HG03521 (cell line): ENCODE results near the gene MRTFA.
"Not testable (repeated sequence)": the region's sequence is repeated elsewhere in the genome, so short reads cannot be mapped to it uniquely, and the experiment has no call there.

Experiments used
- ATAC-seq: cut with Tn5 transposase; IDR thresholded peaks from one replicate; pipeline ENCODE4 v1.9.1; 2021; ENCODE audit warnings: mild to moderate bottlenecking, moderate library complexity; ENCODE audit not compliant: unreplicated experiment

Gene MRTFA

DNA sequence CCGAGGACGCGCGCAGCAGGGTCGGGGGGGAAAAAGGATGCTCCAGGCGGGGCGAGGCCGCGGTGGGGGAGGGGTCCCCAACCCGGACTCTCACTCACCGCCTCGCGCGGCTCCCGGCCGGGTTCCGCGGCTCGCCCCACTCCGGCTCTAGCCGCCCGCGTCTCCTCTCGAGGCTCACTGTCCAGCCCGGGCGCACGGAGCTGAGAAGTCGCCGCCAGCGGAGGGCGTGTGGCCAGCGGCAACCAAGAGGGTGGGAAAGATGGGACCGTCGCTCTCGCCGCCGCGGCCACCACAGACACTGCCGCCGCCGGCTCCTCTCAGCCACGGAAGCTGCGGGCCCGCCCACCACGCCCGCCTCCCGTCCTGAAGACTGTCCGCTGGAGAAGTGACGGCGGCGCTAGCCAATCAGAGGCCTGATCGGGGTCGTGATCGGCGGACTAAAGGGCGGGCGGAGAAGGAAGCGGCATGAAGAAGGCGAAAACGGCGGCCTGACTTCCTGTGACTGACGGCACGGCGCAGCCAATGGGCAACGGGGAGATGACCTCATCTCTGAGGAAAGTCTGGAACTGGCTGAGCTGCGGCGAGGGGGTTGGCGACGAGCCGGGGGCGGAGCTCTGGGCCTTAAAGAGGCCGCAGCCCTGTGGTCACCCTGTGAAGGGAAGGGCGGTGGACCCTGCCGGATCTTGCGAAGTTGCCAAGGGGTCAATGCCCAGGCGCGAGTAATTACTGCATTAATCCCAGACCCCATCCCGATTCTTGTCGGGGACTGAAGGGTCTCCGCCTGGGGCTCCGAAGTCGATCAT lies at the start of gene MRTFA:
TSS of gene MRTFA (minus strand) at position 340 of the 803 bp plus-strand sequence.
- peak; percentile 91 for ATAC-seq

DNA sequence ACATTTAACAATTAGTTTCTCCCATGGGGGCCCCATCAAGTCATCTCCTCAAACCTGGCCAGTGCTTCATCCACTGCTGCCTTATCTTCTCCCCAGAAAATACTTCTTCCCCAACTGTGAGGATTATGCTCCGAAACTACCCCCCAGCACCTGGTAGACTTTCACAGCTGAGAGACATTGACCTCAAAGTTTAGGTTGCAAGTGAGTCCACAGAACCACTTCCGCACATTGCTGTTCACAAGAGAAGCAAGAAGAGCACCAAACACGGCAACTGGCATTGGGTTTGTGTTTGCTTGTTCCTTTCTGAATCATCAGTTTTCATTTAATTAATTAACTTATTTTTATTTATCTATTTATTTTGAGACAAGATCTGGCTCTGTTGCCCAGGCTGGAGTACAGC lies 48.9 kb upstream of the MRTFA start:
- no peak for ATAC-seq

DNA sequence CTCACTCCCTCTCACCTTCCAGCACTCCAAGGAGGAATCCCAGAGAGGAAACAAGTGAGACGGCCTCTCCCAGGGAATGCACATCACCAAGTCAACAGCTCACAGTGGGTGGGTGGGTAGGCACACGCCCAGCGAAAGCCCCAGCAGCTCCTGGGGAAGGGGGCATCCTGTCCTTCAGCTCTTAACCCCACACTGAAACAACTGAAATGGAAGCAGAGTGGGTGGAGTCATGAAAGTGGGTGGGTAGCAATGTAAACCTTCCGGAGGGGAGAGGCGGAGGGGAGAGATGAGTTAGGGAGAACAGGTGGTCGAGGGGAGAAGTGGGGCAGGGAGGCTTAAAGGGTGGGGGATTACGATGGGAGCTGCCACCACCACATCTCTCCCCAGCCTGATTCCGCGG lies 48.2 kb upstream of the MRTFA start:
- ATAC-seq, result no peak

DNA sequence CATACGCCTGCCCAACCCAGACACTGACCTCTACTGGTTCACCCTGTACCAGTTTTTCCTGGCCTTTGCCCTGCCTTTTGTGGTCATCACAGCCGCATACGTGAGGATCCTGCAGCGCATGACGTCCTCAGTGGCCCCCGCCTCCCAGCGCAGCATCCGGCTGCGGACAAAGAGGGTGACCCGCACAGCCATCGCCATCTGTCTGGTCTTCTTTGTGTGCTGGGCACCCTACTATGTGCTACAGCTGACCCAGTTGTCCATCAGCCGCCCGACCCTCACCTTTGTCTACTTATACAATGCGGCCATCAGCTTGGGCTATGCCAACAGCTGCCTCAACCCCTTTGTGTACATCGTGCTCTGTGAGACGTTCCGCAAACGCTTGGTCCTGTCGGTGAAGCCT lies 44.9 kb upstream of the MRTFA start:
- ATAC-seq, result no peak

DNA sequence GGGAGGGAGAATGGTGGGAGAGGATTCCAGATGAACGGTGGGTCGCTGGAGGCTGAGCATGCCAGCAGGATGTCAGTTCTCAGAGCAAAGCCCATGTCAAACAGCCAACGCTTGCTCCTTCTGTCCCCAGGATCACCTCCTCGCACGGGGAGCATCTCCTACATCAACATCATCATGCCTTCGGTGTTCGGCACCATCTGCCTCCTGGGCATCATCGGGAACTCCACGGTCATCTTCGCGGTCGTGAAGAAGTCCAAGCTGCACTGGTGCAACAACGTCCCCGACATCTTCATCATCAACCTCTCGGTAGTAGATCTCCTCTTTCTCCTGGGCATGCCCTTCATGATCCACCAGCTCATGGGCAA lies 44.3 kb upstream of the MRTFA start:
- no peak for ATAC-seq

DNA sequence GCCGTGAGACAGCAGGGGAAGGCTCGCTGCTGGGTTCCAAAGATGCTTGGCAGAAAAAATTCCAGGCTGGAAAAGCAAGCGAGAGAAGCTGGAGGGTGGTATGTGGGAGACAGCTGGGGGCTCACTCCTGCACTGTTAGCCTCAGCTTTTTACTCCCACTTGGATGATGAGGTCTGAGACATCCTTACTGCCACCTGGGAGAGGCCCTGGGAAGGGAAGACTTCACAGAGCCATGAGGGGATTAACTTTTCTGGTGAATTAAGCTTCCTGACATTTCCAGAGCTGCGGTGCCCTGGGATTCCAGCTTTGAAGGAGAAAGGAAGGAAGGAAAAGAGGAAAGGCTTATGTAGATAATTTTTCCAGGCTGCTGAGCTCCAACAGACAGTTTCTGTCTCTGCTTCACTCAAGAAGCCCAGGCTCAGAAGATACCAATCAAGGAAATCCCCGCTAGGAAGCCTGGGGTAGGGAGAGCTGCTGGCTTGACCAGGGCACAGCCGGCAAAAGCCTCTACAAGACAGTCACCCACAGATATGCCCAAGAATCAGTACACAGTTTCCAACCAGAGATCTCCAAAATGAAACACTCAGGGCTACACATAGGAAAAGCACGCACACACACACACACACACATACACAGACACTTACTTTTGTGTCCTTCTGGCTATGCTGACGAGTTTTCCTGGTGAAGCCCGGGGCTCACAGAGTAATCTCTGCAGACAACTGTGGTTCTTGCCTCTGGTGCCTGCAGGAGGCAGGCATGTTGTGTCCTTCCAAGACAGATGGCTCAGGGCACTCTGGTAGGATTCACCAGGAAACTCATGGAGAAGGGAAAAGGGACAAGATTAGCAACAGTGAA lies 43.7 kb upstream of the MRTFA start:
- ATAC-seq, result no peak

DNA sequence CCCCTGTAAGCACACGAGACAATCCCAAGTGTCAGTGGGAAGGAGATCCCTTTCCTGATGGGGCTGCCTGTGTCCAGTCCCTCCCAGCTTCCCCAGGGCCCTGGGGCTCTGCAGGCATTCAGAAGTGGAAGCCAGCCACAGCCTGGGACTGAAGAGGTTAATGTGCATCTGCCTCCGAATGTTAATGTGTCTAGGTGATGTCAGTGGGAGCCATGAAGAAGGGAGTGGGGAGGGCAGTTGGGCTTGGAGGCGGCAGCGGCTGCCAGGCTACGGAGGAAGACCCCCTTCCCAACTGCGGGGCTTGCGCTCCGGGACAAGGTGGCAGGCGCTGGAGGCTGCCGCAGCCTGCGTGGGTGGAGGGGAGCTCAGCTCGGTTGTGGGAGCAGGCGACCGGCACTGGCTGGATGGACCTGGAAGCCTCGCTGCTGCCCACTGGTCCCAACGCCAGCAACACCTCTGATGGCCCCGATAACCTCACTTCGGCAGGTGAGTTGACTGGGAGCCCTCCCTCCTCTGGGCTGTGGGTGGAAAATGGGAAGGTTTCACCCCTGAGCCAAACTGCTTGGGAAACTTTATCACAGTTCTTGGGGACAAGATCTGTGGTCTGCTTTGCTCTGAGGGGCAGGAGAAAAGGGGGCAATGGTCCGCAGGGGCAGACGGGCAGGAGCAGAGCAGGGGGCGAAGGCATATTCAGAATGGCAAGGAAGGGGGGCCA lies 42.9 kb upstream of the MRTFA start, which contains the start of gene MCHR1:
TSS of gene MCHR1 (plus strand) at position 236 of the 715 bp plus-strand sequence. CDS start at position 405, 169 bp downstream.
- ATAC-seq, result no peak

DNA sequence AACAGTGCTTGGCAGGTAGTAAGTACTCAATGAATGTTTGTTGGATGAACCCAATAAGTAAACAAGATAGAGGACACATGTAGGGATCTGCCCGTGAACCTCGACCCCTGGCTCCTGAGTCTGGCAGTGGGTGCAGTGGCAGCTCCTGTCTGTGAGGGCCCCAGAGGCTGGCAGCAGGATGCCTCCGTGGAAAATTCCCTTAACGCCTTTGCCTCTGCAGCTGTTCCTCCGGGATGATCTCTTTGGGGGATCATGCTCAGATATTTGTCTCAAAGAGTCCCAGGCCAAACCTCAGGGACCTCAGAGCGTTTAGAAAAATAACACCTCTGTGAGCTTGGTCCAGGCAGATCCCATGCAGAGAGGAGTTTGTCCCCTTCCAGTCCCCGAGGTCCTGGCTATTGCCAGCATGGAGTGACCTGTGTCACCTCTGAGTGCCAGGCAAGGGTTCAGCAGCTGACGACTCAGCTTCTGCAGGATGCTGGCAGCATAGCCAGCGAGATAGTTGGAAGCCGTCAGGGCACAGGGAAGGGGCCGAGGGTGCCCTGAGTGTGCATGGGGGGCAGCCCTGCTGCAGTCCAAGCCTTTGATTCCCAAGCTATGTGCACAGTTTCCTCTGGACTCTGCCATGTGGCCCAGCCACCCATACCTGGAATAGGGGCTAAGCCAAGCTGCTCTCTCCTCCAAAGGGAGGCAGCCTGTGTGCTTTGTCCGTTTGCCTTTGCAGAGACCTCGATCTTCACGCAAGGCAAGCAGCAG lies 42.2 kb upstream of the MRTFA start:
- ATAC-seq, result no peak

DNA sequence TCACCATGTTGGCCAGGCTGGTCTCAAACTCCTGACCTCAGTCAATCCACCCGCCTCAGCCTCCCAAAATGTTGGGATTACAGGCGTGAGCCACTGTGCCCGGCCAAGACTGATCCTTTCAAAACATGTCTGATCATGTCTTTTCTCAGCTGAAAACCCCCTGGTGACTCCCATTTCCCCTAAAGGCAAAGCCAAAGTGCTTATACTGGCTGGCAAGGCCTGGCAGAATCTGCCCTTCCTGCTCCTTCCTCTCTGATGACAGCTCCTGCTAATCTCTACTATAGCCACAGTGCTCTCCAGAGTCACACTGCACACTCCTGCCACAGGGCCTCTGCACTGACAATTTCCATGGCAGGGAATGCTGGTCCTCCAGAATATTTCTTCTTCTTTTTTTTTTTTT lies 40.1 kb upstream of the MRTFA start:
- no peak for ATAC-seq

DNA sequence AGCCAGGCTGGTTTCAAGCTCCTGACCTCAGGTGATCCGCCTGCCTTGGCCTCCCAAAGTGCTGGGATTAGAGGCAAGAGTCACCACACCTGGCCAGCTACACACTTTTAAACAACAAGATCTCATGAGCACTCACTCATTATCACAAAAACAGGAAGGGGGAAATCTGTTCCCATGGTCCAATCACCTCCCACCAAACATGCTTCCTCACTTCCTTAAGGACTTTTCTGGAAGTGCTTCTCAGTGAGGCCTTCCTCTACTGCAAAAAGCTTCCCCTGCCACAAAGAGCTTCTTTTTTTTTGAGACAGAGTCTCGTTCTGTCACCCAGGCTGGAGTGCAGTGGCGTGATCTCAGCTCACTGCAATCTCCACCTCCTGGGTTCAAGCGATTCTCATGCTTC lies 39.6 kb upstream of the MRTFA start:
- not testable (repeated sequence) for ATAC-seq

DNA sequence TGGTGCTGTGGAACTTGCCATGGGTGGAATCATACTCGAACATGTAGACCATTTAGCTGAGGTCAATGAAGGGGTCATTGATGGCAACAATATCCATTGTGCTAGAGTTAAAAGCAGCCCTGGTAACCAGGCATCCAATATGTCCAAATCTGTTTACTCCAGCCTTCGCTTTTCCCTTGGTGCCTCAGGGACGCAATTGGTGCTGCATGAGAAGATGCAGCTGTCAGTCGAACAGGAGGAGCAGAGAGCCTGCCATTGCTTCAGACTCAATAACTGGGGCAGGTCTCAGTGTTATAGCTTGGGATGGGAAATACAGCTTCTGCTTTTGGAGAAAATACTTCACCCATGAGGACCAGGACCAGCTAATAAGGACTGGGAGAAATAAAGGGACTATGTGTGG lies 37.8 kb upstream of the MRTFA start:
- ATAC-seq, result no peak

DNA sequence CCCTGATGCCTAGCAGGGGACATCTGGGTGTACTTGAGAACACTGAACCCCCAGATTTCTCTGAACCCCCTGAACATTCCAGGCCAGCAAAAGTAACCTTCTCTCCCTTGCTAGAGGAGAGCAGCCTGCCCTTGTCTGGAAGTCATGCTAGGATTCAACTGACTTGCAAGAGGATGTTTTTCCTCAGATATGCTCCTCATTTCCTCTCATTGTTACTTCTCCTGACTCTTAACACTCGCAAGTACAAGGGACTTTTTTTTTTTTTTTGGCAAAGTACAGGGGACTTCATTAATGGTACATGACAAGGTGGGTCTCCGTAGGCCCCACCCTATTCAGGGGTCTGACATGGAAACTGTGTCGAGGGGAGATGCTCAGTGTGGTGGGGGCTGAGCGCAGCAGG lies 36.5 kb upstream of the MRTFA start:
- no peak for ATAC-seq

DNA sequence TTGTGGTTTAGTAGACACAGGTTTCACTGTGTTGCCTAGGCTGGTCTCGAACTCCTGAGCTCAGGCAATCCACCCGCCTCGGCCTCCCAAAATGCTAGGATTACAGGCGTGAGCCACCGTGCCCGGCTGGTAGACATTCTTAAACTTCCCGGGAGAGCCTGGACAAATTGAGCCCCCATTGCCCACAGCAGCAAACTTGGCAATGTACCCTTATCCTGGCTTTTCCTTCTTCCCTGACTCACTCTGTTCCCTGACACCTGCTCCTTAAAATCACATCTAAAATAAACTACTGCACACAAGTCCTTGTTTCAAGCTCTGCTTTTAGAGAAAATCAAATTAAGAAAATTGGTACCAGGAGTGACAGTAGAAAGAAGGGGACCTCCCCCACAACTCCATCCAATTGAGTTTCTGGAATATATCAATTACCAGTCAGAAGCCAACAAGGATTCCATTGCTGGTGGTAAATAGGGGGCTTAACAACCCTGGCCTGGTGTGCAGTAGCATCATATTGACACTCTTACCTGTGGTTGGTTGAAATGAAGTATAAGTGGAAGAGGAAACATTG lies 35.4 kb upstream of the MRTFA start:
- ATAC-seq, result no peak

DNA sequence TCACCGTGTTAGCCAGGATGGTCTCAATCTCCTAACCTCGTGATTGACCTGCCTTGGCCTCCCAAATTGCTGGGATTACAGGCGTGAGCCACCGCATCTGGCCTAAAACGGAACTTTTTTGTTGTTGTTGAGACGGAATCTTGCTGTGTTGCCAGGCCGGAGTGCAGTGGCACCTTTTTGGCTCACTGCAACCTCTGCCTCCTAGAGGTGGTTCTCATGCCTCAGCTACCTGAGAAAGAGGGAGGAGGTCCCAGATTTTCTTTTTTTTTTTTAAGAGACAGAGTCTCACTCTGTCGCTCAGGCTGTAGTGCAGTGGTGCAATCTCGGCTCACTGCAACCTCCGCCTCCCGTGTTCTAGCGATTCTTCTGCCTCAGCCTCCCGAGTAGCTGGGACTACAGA lies 34.9 kb upstream of the MRTFA start:
- ATAC-seq, result no peak

DNA sequence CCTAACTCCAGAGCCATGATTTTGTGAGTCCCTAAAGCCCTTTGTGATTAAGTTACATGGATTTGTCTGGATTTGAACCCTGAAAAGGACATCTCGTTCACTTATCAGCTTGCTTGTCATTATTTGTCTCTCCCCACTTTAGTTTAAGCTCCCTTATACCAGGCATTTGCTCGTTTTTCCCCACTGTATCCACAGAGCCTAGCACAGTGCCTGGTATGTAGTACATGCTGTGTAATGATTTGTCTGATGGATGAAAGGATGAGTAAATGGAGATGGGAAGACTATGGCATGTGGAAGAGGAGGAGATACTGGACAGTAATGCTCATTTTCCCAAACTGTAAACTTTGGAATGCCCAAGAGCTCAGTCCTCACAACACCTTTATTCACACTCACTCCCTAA lies 33.5 kb upstream of the MRTFA start:
- ATAC-seq, result no peak

DNA sequence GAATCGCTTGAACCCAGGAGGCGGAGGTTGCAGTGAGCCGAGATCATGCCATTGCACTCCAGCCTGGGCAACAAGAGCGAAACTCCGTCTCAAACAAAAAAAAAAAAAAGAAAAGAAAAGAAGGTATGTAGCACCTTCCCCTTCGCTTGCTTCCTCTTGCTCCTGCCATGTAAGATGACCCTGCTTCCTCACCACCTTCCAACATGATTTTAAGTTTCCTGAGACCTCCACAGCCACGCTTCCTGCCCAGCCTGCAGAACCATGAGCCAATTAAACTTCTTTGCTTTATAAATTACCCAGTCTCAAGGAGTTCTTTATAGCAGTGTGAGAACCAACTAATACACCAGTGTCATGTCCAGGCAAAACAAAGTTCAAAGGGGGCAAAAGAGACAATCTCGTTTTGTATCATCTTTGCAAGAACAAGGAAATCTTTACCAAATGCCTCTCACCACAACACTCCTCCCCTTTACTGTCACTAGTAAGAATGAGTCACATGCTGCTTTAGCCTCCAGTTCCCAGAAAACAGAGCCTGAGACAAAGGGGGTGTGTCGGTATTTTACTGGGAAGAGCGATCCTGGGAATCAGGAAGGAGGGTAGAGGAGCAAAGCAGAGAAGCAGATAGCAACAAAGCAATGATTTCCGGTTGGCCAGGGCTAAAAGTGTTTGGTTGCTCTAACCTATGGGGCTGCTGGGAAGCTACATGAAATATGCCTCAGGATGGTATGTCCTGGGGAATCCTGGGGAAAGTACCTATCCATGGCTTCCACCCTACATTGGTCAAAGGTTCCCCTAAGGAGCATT lies 32.3 kb upstream of the MRTFA start:
- no peak for ATAC-seq

DNA sequence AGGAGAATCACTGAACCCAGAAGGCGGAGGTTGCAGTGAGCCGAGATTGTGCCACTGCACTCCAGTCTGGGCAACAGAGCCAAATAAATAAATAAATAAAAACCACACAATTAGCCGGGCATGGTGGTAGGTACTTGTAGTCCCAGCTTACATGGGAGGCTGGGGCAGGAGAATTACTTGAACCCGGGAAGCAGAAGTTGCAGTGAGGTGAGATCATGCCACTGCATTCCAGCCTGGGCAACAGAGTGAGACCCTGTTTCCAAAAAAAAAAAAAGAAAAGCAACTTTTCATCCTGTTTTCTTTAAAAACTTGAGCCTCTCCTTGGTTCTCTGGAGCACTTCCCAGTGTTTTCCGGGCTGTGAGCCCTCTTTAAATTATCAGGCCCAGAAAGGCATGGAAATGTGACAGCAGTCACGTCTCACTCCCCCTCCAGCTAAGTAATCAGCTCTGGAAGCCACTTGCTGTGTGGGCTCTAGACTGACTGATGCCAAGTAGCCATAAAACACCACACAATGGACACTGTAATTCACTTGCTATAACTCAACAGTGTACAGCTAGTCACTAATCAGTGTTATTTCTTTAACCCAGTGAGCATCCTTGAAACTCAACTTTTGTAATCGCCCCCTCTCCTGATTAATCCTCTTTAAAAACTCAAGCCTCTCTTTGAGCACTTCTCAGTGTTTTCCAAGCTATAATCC lies 29.8 kb upstream of the MRTFA start:
- no peak for ATAC-seq

DNA sequence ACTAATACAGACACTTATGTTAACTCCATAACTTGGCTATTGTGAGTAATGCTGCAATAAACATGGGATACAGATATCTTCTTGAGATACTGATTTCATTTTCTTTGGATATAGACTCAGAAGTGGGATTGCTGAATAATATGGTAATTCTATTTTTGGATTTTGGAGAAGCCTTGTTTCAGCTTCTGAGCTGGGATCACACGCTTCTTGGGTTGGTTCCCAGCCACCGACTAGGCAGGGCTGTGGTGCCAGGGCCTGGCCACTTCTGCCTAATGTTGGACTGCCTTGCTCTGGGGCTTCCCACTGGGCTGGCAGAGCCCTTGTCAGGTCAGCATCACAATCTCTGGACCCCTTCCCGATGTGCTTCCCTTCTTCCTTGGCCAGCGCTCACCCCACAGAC lies 28.8 kb upstream of the MRTFA start:
- ATAC-seq, result no peak

DNA sequence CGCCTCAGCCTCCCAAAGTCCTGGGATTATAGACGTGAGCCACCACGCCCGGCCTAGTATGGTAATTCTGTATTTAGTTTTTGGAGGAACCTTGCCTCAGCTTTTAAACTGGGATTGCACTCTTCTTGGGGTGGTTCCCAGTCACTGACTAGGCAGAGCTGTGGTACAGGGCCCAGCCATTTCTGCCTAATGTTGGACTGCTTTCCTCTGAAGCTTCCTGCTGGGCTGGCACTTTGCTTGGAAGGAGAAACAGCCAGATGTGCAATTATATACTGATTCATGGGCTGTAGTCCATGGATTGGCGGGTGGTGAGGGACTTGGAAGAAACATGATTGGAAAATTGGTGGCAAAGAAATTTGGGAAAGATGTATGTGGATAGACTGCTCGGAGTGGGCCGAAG lies 25.2 kb upstream of the MRTFA start:
- ATAC-seq, result no peak
